Activated CD4-positive, alpha-beta memory T cell treated with anti-CD3 and anti-CD28 coated beads, Interleukin-2, amount 10 ng/mL, durations not matched to agents 7 days and 5 days (primary cell): ENCODE data around the gene SLC25A4. TPM values are rescaled to one million over a fixed set of nuclear protein-coding genes. Genes with fewer than 3 reads are reported as not detected.

Source experiments
- CTCF ChIA-PET: fragments of 350-600 bp; sonication (Branson Sonifier 250); formaldehyde crosslinking; loops from one replicate; lab custom pipeline; 2021; ENCODE audit warnings: antibody characterized with exemption, inconsistent platforms; lab: Charles Lee
- POLR2A ChIA-PET: fragments of 350-600 bp; sonication (Branson Sonifier 250); formaldehyde crosslinking; loops from one replicate; lab custom pipeline; 2021; ENCODE audit warnings: antibody characterized with exemption; lab: Charles Lee
- DNase-seq: peaks from one replicate; pipeline ENCODE4 v3.0.0-alpha.2; 2020
- H3K27ac Mint-ChIP-seq: one replicate; pipeline ENCODE4 v1.8.0; 2021; ENCODE audit warnings: mild to moderate bottlenecking, mixed read lengths
- H3K27me3 Mint-ChIP-seq: one replicate; pipeline ENCODE4 v1.8.0; 2021; ENCODE audit warnings: mixed read lengths
- H3K36me3 Mint-ChIP-seq: one replicate; pipeline ENCODE4 v1.8.0; 2021; ENCODE audit warnings: low read depth, mixed read lengths
- H3K4me1 Mint-ChIP-seq: one replicate; pipeline ENCODE4 v1.8.0; 2021; ENCODE audit warnings: mixed read lengths
- H3K4me3 Mint-ChIP-seq: one replicate; pipeline ENCODE4 v1.8.0; 2021; ENCODE audit warnings: mild to moderate bottlenecking, mixed read lengths
- H3K9me3 Mint-ChIP-seq: one replicate; pipeline ENCODE4 v1.8.0; 2021; ENCODE audit warnings: mixed read lengths
- total RNA-seq, 2 experiments: library from RNA; stranded (reverse); gene quantifications; one replicate each; pipeline ENCODE4 v1.2.3, GENCODE V29; 2021

SLC25A4 gene
- total RNA-seq, 2 experiments from 2014 or later: 3.8 to 5.2 TPM

GRCh38 chr4:185149392-185149791, 6.3 kb downstream of the SLC25A4 start:
- ChIA-PET POLR2A (no interaction called here), CTCF (interaction anchor here (0.5 kb wide), 1 partner anchor 151 kb away, joined by 4 read pairs; no protein-coding TSS in a partner anchor)
- peaks cover 2% of the 10 kb centered on the region for H3K27me3 Mint-ChIP-seq
- no peaks in the 10 kb centered on the region for H3K9me3 Mint-ChIP-seq
- H3K27ac Mint-ChIP-seq: no peak overlapping the region
- H3K4me3 Mint-ChIP-seq: no peak overlapping the region
- DNase-seq: no peak
- peaks cover 20% of the 10 kb centered on the region for H3K36me3 Mint-ChIP-seq
- H3K4me1 Mint-ChIP-seq: peaks cover 4% of the 10 kb centered on the region

GRCh38 chr4:185151296-185151695, 8.2 kb downstream of the SLC25A4 start:
- Mint-ChIP-seq H3K4me3 (no peak overlapping the region), H3K9me3 (no peaks in the 10 kb centered on the region), H3K4me1 (peaks cover 4% of the 10 kb centered on the region), H3K36me3 (peaks cover 24% of the 10 kb centered on the region), H3K27me3 (no peaks in the 10 kb centered on the region), H3K27ac (no peak overlapping the region)
- ChIA-PET CTCF (interaction anchor here (1.0 to 1.8 kb wide), 3 partner anchors 9 to 33 kb away, joined by 3 read pairs; no protein-coding TSS in a partner anchor), POLR2A (no interaction called here)
- no peak for DNase-seq

DNA sequence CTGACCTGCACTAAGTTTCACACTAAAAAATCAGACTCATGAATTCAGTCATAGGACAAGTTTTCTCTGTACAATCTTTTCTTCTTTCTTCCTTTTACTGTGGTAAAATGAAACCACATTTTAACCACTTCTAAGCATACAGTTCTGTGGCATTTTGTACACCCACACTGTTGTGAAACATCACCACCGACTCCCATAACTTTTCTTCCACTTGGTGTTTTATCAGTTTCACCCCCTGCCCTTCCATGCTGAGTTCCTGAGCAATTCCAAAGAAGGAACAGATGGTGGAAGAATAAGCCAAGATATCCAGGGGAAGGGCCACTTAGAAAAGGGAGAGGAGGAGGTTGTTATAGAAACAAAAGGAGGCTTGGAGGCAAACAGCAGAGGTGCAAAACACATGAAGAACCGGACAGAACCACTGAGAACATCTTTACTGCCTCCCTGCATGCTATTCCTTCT, 22.6 kb downstream of the SLC25A4 start:
- no peak overlapping the region for H3K27ac Mint-ChIP-seq
- DNase-seq: no peak
- POLR2A ChIA-PET: interaction anchor here (0.8 kb wide), 1 partner anchor 22 kb away, joined by 3 read pairs; the partner anchor contains the start of gene SLC25A4
- CTCF ChIA-PET: interaction anchor here (1.1 to 2.0 kb wide), 3 partner anchors 18 to 31 kb away, joined by 3 to 7 read pairs (median 3); partner anchors contain the start of gene SLC25A4
- H3K4me3 Mint-ChIP-seq: no peak overlapping the region
- no peaks in the 10 kb centered on the region for H3K27me3 Mint-ChIP-seq
- H3K36me3 Mint-ChIP-seq: peaks cover 45% of the 10 kb centered on the region
- H3K9me3 Mint-ChIP-seq: no peaks in the 10 kb centered on the region
- peaks cover 14% of the 10 kb centered on the region for H3K4me1 Mint-ChIP-seq

DNA sequence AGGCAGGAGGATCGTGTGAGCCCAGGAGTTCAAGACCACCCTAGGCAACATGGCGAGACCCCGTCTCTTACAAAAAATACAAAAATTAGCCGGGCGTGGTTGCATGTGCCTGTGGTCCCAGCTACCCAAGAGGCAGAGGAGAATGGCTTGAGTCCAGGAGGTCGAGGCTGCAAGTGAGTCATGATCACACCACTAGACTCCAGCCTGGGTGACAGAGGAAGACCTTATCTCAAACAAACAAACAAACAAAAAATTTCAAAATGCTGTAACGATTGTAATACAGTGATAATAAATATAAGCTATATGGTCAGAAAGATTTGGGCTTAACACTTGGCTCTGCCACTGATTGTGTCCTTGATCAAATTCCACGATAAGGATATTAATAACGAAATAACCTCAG, 24.2 kb downstream of the SLC25A4 start:
- Mint-ChIP-seq H3K4me1 (peaks cover 14% of the 10 kb centered on the region), H3K27ac (no peak overlapping the region), H3K36me3 (peaks cover 39% of the 10 kb centered on the region), H3K9me3 (no peaks in the 10 kb centered on the region), H3K4me3 (no peak overlapping the region), H3K27me3 (no peaks in the 10 kb centered on the region)
- ChIA-PET POLR2A (no interaction called here), CTCF (interaction anchor here (1.2 kb wide), 1 partner anchor 16 kb away, joined by 7 read pairs; no protein-coding TSS in a partner anchor)
- DNase-seq: no peak

DNA sequence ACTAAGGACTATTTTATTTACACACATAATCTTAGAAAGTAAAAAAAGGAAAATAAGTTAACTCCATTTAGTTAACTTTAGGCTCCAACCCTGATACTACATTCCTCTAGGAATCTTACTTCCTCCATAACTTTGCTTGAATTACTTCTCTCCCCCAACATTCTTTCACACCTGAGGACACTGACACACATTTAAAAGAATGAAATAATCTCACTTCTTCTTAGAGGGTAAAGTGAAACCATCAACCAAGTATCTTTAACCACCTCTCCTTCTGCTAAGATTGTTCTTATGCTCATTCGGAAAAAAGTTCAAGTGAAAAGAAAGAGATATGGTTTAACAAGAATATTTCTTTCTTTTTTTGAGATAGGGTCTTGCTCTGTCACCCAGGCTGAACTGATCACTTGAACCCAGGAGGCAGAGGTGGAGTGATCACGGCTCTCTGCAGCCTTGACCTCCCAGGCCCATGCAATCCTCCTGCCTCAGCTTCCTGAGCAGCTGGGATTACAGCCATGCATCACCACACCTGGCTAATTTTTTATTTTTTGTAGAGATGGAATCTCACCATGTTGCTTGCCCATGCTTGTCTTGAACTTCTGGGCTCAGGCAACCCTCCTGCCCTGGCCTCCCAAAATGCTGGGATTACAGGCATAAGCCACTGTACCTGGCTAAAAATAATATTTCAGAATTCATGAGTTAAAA, 28.5 kb downstream of the SLC25A4 start:
- no peaks in the 10 kb centered on the region for H3K27me3 Mint-ChIP-seq
- CTCF ChIA-PET: interaction anchor here (0.6 to 0.7 kb wide), 2 partner anchors 10 to 11 kb away, joined by 3 to 5 read pairs; no protein-coding TSS in a partner anchor
- no peaks in the 10 kb centered on the region for H3K9me3 Mint-ChIP-seq
- POLR2A ChIA-PET: no interaction called here
- DNase-seq: no peak
- peaks cover 41% of the 10 kb centered on the region for H3K36me3 Mint-ChIP-seq
- peaks cover 1% of the 10 kb centered on the region for H3K4me1 Mint-ChIP-seq
- no peak overlapping the region for H3K4me3 Mint-ChIP-seq
- H3K27ac Mint-ChIP-seq: no peak overlapping the region

- H3K9me3 Mint-ChIP-seq: no peaks in the 10 kb centered on the region
- no peak for DNase-seq
- H3K4me1 Mint-ChIP-seq: peaks cover 12% of the 10 kb centered on the region
- peaks cover 16% of the 10 kb centered on the region for H3K36me3 Mint-ChIP-seq
- H3K4me3 Mint-ChIP-seq: no peak overlapping the region
- no peak overlapping the region for H3K27ac Mint-ChIP-seq
- H3K27me3 Mint-ChIP-seq: no peaks in the 10 kb centered on the region
- ChIA-PET CTCF (interaction anchor here (0.6 kb wide), 1 partner anchor 247 kb away, joined by 3 read pairs; no protein-coding TSS in a partner anchor), POLR2A (no interaction called here)
These were observed 36.4 kb downstream of the SLC25A4 start for GRCh38 chr4:185179488-185179887.

- no peaks in the 10 kb centered on the region for H3K27me3 Mint-ChIP-seq
- CTCF ChIA-PET: interaction anchor here (1.2 to 4.8 kb wide), 6 partner anchors 8 to 416 kb away, joined by 3 to 49 read pairs (median 6); no protein-coding TSS in a partner anchor
- peaks cover 14% of the 10 kb centered on the region for H3K4me1 Mint-ChIP-seq
- no peak for DNase-seq
- peaks cover 11% of the 10 kb centered on the region for H3K36me3 Mint-ChIP-seq
- no peak overlapping the region for H3K27ac Mint-ChIP-seq
- H3K4me3 Mint-ChIP-seq: no peak overlapping the region
- POLR2A ChIA-PET: no interaction called here
- H3K9me3 Mint-ChIP-seq: no peaks in the 10 kb centered on the region
These were observed 39.2 kb downstream of the SLC25A4 start for GRCh38 chr4:185182239-185182638.

DNA sequence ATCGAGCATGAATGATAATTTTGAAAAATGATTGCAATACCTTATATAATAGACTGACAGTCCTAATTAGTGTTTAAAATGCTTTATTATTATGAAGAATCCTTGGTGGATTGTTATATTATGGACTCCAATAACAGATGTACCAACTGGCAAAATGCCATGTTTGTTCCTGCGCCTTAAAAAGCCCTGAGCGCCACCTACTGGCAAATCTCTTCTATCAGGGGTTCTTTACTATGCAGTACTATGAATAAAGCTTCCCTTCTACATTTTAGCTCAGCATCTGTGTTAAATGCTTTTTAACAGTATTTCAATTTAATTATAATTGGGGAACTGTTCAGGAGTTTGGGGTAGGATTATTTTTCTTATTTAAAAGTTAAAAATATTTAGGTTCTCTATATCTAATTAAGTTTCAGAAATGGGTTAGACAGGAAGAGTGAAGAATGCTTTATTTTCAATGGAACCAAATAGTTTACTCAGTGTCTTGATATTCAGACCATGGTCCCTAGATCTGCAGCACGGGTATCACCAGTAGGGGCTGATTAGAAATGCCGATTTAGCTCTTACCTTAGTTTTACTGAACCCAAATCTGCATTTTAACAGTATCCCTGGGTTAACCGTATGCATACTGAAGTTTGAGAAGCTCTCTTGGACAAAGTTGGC, 40.7 kb downstream of the SLC25A4 start:
- ChIA-PET CTCF (interaction anchor here (0.6 to 4.8 kb wide), 43 partner anchors 10 to 1146 kb away, joined by 3 to 49 read pairs (median 4); partner anchors contain the start of genes ANKRD37 and SLC25A4), POLR2A (interaction anchor here (0.5 to 1.6 kb wide), 4 partner anchors 9 to 63 kb away, joined by 3 to 6 read pairs (median 4); partner anchors contain the start of genes CFAP97 and SNX25)
- Mint-ChIP-seq H3K36me3 (peaks cover 16% of the 10 kb centered on the region), H3K27me3 (no peaks in the 10 kb centered on the region), H3K4me3 (no peak overlapping the region), H3K27ac (no peak overlapping the region), H3K4me1 (peaks cover 14% of the 10 kb centered on the region), H3K9me3 (no peaks in the 10 kb centered on the region)
- DNase-seq: peak; percentile 77

GRCh38 chr4:185186769-185187168, 43.7 kb downstream of the SLC25A4 start:
- Mint-ChIP-seq H3K9me3 (no peaks in the 10 kb centered on the region), H3K4me3 (no peak overlapping the region), H3K36me3 (peaks cover 31% of the 10 kb centered on the region), H3K27me3 (no peaks in the 10 kb centered on the region), H3K4me1 (peaks cover 12% of the 10 kb centered on the region), H3K27ac (no peak overlapping the region)
- ChIA-PET POLR2A (no interaction called here), CTCF (interaction anchor here (1.0 to 1.6 kb wide), 2 partner anchors 14 to 44 kb away, joined by 3 read pairs; partner anchors contain the start of gene SLC25A4)
- no peak for DNase-seq

GRCh38 chr4:185189606-185190305, 46.7 kb downstream of the SLC25A4 start:
- H3K9me3 Mint-ChIP-seq: no peaks in the 10 kb centered on the region
- no peaks in the 10 kb centered on the region for H3K27me3 Mint-ChIP-seq
- H3K4me3 Mint-ChIP-seq: no peak overlapping the region
- ChIA-PET CTCF (no interaction called here), POLR2A (no interaction called here)
- H3K36me3 Mint-ChIP-seq: peaks cover 32% of the 10 kb centered on the region
- no peak overlapping the region for H3K27ac Mint-ChIP-seq
- H3K4me1 Mint-ChIP-seq: peaks cover 16% of the 10 kb centered on the region
- no peak for DNase-seq

GRCh38 chr4:185190306-185190856, 47.3 kb downstream of the SLC25A4 start:
- no peaks in the 10 kb centered on the region for H3K27me3 Mint-ChIP-seq
- CTCF ChIA-PET: no interaction called here
- no peaks in the 10 kb centered on the region for H3K9me3 Mint-ChIP-seq
- no peak for DNase-seq
- H3K27ac Mint-ChIP-seq: no peak overlapping the region
- peaks cover 18% of the 10 kb centered on the region for H3K4me1 Mint-ChIP-seq
- POLR2A ChIA-PET: no interaction called here
- no peak overlapping the region for H3K4me3 Mint-ChIP-seq
- peaks cover 34% of the 10 kb centered on the region for H3K36me3 Mint-ChIP-seq

GRCh38 chr4:185192059-185192458, 49.0 kb downstream of the SLC25A4 start:
- Mint-ChIP-seq H3K9me3 (no peaks in the 10 kb centered on the region), H3K27ac (no peak overlapping the region), H3K27me3 (no peaks in the 10 kb centered on the region), H3K4me1 (peaks cover 21% of the 10 kb centered on the region), H3K36me3 (peaks cover 33% of the 10 kb centered on the region), H3K4me3 (no peak overlapping the region)
- ChIA-PET CTCF (no interaction called here), POLR2A (no interaction called here)
- DNase-seq: no peak
